Measurements from ENCODE around the gene GPR108.

The GPR108 gene

DNA sequence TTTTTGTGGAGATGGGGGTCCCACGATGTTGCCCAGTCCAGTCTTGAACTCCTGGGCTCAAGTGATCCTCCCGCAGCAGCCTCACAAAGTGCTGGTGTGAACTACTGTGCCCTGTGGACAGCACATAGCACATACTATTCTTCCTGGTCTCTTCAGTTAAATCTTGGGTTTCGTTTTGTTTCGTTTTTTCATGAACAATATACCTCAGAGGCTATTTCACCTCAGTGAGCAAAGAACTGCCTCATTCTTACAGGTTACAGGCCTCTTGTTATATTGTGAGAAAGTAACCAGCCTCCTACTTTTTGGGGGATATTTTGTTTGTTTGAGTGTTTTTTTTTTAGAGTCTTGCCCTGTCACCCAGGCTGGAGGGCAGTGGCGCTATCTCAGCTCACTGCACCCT is 15.6 kb downstream of the GPR108 start:
- TF ChIP-seq GATA3 (IDR thresholded peaks at IDR 0.05; ENCODE audit: low read depth, low read length) (no peak), GATA2 (IDR thresholded peaks at IDR 0.05; ENCODE audit: low read depth, low read length) (no peak)

DNA sequence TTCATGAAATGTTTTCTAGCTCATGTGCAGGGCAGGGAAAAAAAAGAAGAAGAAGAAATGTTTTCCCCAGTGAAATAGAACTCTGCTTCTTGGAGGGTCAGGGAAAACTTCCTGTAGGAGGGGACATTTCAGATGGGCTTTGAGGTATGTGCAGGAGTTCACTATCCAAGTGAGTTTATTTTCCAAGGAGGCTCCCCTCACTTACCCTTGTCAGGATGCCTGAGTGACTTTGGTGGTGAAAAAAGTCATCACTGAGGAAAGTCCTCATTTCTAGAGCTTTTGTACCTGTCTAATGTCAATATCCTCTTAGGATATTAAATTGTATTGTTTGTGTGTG is 16.3 kb downstream of the GPR108 start:
- no peak for TF ChIP-seq GATA2 (IDR thresholded peaks at IDR 0.05; ENCODE audit: low read depth, low read length)
- TF ChIP-seq GATA3 (IDR thresholded peaks at IDR 0.05; ENCODE audit: low read depth, low read length), result no peak

DNA sequence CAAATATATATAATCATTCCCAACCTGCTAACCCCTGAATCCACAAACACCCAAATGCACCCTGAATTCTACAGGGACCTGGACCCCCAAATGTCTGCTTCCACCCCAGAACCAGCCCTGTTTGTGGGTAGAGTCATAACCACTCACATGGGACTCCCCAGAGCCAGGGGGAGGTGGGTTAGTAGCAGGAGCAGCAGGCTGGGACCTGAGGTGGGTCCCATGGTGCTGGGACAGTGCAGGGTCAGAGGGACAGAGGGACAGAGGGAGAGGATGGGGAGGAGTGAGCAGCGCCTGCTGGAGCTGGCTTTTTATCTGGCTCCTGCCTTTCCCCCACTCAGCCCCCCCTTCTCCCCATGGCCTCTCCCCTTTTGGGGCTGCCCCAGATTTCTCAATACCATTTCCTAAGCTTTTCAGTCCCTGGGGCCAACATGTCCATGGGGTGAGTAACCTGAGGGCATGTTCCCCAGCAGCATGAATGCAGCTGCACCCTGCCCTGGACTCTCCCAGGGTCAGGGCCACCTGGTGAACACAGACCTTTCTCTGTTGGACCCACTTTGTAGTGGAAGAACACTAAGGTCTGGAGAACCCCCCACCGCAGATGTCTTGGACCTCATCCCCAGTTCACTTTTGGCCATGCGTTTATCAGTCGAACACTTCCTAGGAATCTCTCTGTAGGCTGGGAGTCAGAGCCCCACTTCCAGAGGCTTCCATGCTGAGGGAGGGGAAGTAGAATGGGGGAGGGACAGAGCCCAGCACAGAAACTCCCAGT is 16.8 kb downstream of the GPR108 start, which contains the start of gene C3:
TSS of gene C3 (minus strand) at position 282 of the 769 bp plus-strand sequence. CDS start at position 221, 61 bp downstream.
- TF ChIP-seq GATA3 (IDR thresholded peaks at IDR 0.05; ENCODE audit: low read depth, low read length), result no peak
- TF ChIP-seq GATA2 (IDR thresholded peaks at IDR 0.05; ENCODE audit: low read depth, low read length), result no peak

DNA sequence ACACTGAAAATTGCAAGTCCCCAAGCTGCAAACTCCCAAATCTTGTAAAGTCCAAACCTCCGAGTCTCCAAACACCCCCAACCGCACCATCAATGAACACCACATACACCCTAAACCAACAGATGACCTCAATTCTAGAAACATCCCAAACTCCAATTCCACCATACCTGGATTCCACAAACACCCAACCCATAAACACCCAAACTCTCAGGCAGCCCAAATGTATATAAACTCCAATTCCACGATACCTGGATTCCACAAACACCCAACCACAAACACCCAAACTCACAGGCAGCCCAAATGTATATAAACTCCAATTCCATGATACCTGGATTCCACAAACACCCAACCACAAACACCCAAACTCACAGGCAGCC is 17.4 kb downstream of the GPR108 start:
- TF ChIP-seq GATA3 (IDR thresholded peaks at IDR 0.05; ENCODE audit: low read depth, low read length) (no peak), GATA2 (IDR thresholded peaks at IDR 0.05; ENCODE audit: low read depth, low read length) (no peak)

DNA sequence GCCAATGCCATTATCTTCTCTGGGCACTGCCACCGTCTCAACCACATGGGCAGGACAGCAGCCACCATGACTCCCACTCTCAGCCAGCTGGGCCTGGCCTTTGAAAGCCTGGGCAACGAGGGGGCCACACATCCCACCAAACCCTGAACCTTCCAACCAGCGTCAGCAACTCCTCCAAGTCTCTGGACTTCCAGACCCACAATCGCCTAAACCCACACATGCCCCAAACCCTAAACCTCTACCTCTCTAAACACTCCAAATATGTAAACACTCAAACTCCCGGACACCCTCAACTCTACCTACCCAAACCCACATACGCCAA is 17.9 kb downstream of the GPR108 start:
- TF ChIP-seq GATA2 (IDR thresholded peaks at IDR 0.05; ENCODE audit: low read depth, low read length) (no peak), GATA3 (IDR thresholded peaks at IDR 0.05; ENCODE audit: low read depth, low read length) (no peak)

DNA sequence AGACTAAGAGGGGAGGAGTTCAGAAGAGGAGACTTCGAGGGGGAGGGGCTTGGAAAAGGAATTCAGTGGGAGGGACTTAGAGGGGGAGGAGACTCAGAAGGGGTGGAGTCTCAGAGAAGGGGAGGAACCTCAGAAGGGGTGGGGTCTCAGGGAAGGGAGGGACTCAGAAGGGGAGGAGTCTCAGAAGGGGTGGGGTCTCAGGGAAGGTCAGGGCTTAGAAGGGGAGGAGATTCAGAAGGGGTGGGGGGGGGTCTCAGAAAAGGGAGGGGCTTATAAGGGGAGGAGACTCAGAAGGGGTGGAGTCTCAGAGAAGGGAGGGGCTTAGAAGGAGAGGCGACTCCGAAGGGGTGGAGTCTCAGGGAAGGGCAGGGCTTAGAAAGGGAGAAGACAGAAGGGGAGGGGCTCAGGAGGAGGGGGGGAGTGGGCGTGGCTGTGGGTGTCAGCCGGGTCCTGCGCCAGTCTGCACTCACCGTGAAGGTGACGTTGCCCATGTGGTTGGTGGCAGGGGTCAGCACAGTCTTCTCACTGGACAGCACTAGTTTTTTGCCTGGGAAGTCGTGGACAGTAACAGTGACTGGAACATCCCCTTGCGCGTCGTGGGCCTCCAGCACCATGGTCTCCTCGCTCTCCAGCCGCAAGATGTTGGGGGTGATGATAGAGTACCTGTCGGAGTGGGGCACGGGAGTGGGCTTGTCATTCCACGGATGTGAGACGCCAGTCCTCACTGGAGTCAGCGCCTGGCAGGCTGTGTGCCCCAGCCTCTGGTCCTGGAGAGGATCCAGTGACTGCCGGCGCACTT is 18.4 kb downstream of the GPR108 start:
- no peak for TF ChIP-seq GATA3 (IDR thresholded peaks at IDR 0.05; ENCODE audit: low read depth, low read length)
- no peak for TF ChIP-seq GATA2 (IDR thresholded peaks at IDR 0.05; ENCODE audit: low read depth, low read length)

DNA sequence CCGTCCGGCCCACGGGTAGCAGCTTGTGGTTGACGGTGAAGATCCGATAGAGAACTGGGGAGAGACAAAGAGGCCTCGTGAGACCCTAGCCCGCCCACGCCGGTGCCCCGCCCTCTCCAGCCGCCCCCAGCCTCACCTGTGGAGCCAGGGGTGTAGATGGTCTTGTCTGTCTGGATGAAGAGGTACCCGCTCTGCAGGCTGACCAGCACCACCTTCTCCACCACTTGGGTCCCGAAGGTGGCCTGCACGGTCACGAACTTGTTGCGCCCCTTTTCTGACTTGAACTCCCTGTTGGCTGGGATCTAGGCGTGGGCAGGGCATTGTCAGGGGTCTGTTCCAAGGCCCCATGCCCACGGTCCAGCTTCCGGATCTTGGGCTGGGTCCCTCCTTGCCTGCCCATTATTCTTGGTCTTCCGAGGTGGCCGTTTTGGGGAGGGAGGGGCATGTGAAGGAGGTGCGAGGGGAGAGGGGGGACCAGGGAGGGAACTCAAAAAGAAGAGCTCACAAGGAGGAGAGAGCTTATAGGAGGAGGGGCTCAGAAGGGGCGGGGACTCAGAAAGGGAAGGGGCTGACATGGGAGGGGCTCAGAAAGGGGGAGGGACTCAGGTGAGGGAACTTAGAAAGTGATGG is 19.2 kb downstream of the GPR108 start:
- TF ChIP-seq GATA2 (IDR thresholded peaks at IDR 0.05; ENCODE audit: low read depth, low read length), result no peak
- no peak for TF ChIP-seq GATA3 (IDR thresholded peaks at IDR 0.05; ENCODE audit: low read depth, low read length)

DNA sequence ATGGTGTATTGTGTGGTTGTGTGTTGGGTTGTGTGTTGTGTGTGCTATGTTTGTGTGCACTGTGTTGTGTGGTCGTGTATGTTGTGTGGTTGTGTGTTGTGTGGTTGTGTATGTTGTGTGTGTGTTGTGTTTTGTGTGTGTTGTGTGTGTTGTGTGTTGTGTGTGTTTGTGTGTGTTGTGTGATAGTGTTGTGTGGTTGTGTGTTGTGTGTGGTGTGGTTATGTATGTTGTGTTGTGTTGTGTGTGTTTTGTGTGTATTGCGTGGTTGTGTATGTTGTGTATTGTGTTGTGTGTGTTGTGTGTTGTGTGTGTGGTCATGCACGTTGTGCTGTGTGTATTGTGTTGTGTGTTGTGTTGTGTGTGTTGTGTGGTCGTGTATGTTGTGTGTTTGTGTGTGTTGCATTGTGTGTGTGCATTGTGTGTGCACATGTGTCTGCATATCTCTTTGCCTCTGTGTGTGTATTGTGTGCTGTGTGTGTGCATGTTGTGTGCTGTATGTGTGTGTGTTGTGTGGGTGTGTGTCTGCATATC is 19.9 kb downstream of the GPR108 start:
- TF ChIP-seq GATA2 (IDR thresholded peaks at IDR 0.05; ENCODE audit: low read depth, low read length), result no peak

DNA sequence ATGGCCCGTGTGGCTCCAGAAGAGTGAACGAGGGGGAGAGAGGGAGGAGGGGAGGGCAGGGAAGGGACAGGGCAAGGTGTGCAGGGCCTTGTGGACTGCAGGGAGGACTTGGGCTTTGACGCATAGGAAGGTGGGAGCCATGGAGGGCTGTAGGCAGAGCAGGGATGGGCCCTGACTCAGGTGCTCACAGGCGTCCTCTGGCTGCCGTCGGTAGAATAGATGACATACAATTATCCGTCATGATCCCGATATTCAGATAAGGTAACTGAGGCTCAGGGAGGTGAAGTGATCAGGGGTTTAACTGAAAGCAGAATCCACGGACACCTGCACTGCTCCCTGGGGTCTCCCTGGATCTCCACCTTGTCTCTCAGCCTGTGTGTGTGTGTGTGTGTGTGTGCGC is 20.3 kb downstream of the GPR108 start:
- no peak for TF ChIP-seq GATA3 (IDR thresholded peaks at IDR 0.05; ENCODE audit: low read depth, low read length)
- TF ChIP-seq GATA2 (IDR thresholded peaks at IDR 0.05; ENCODE audit: low read depth, low read length), result no peak

DNA sequence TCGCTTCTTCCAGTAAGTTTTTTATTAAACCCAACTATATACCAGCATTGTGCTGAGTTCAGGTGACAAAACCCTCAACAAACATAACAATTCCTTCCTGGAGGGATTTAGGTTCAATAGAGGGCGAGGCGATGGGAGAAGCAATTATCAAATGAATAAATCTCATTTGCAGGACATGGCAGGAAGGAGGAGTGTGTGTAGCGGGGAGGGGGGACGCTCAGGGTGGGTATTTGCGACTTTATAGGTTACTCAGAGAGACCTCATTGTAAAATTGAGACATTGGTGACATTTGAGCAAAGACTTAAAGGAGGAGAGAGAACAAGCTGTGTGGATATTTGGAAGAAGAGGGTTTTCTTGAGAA is 20.8 kb downstream of the GPR108 start:
- no peak for TF ChIP-seq GATA2 (IDR thresholded peaks at IDR 0.05; ENCODE audit: low read depth, low read length)
- no peak for TF ChIP-seq GATA3 (IDR thresholded peaks at IDR 0.05; ENCODE audit: low read depth, low read length)

DNA sequence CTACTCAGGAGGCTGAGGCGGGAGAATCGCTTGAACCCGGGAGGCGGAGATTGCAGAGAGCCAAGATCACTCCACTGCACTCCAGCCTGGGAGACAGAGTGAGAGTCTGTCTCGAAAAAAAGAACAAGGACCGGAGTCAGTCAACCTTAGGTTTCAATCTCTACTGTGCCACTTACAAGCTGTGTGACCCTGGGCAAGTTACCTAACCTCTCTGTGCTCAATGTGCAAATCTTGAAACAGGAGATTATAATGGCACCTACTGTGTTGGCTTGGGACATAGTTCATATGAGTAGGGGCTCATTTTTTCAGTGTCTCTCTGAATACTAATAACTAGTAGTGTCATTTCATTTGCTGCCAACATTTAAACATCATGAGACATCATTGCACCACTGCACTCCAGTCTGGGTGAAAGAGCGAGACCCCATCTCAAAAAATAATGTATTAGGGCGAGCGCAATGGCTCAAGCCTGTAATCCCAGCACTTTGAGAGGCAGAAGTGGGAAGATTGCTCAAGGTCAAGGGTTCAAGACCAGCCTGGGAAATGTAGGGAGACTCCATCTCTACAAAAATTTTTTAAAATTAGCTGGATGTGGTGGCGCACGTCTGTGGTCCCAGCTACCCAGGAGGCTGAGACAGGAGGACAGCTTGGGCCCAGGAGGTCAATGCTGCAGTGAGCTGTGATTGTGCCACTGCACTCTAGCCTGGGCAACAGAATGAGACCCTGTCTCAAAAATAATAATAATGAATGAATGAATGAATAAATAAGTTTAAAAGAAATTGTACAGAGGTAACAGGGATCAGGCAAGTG is 22.4 kb downstream of the GPR108 start:
- TF ChIP-seq GATA3 (IDR thresholded peaks at IDR 0.05; ENCODE audit: low read depth, low read length) (no peak), GATA2 (IDR thresholded peaks at IDR 0.05; ENCODE audit: low read depth, low read length) (no peak)

DNA sequence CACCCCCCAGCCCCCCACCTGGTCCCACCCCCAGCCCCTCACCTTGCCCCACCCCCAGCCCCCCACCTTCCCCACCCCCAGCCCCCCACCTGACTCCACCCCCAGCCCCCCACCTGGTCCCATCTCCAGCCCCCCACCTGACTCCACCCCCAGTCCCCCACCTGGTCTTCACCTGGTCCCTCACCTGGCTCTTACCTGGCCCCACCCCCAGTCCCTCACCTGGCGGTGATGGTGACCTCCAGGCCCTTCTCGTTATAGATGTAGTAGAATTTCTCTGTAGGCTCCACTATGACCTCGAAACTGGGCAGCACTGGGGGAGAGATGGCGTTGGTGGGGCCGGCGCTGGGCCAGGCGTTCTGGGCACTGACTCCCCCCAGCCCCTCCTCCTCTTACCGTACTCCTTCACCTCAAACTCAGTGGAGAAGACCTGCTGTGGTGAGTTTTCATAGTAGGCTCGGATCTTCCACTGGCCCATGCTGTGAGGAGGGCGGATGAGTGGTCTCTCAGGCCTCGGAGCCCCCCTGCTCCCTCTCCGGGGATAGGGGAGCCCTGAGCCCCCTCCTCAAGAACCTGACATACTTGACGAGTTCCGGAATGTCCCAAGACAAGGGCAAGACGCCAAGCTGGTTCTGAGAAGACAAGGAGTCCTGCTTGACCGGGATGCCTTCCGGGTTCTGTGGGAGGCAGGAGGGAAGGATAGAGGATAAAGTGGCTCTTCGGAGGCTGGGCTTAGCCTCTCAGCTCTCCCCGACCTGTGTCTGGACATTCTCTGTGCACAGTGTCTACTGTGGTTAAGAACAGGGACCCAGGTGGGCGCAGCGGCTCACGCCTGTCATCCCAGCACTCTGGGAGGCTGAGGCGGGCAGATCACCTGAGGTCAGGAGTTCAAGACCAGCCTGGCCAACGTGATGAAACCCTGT is 23.3 kb downstream of the GPR108 start:
- no peak for TF ChIP-seq GATA3 (IDR thresholded peaks at IDR 0.05; ENCODE audit: low read depth, low read length)
- TF ChIP-seq GATA2 (IDR thresholded peaks at IDR 0.05; ENCODE audit: low read depth, low read length), result no peak

Measured in SH-SY5Y (cell line).